Peyer's patch (tissue), 4 donors: ENCODE results near the gene SDHB.

Experiments
- CTCF ChIP-seq, 6 experiments: fragments of 450-650 bp in 4 of 6; fragments of 200-600 bp in 2 of 6; sonication (generic) in 1 of 6; IDR thresholded peaks; one replicate each; pipeline ENCODE4 v1.5.1; 2017 to 2019; ENCODE audit warnings: antibody characterized with exemption in 6 of 6, mild to moderate bottlenecking in 3 of 6, moderate library complexity in 1 of 6
- POLR2A ChIP-seq, 2 donors: fragments of 450-650 bp; IDR thresholded peaks; one replicate each; pipeline ENCODE4 v1.5.1; 2017; ENCODE audit warnings: antibody characterized with exemption in 2 of 2, mild to moderate bottlenecking in 2 of 2, moderate library complexity in 2 of 2

- no peak for TF ChIP-seq CTCF (IDR thresholded peaks at IDR 0.05)
- no peak for TF ChIP-seq POLR2A (IDR thresholded peaks at IDR 0.05)
These were observed 2.0 kb upstream of the SDHB start for GRCh38 chr1:17055801-17056200.
